Epithelial cell of esophagus (primary cell): ENCODE measurements around the gene BIRC6.

ENCODE experiments used
- DNase-seq: peaks from one replicate; pipeline ENCODE4 v3.0.0; 2010; ENCODE audit warnings: low read depth
- H3K4me3 ChIP-seq: 2 replicates; pipeline ENCODE4 v1.5.1; 2011; ENCODE audit warnings: mild to moderate bottlenecking, low read length, control low read depth
- CTCF ChIP-seq: IDR thresholded peaks from 2 replicates; pipeline ENCODE4 v1.5.1; 2011; ENCODE audit warnings: low read depth, mild to moderate bottlenecking, low read length, control low read depth, inconsistent platforms; ENCODE audit not compliant: insufficient read depth; ENCODE audit errors: missing control alignments

The BIRC6 gene

GRCh38 chr2:32641180-32641579 is 284.4 kb downstream of the BIRC6 start:
- H3K4me3 ChIP-seq: no peak overlapping the region
- DNase-seq: no peak
- TF ChIP-seq CTCF: no peak

GRCh38 chr2:32647180-32647651 is 290.4 kb downstream of the BIRC6 start:
- no peak overlapping the region for H3K4me3 ChIP-seq
- DNase-seq: no peak
- no peak for TF ChIP-seq CTCF

- H3K4me3 ChIP-seq: no peak overlapping the region
- no peak for TF ChIP-seq CTCF
Observed at GRCh38 chr2:32652555-32653209, 295.9 kb downstream of the BIRC6 start.

GRCh38 chr2:32656069-32656468 is 299.2 kb downstream of the BIRC6 start:
- H3K4me3 ChIP-seq: no peak overlapping the region
- no peak for TF ChIP-seq CTCF
- no peak for DNase-seq

More at GRCh38 chr2:32652555-32653209, 295.9 kb downstream of the BIRC6 start:
- DNase-seq: no peak

GRCh38 chr2:32663864-32664263 is 307.0 kb downstream of the BIRC6 start:
- H3K4me3 ChIP-seq: no peak overlapping the region
- TF ChIP-seq CTCF: no peak
- no peak for DNase-seq

- no peak for DNase-seq
- TF ChIP-seq CTCF: no peak
- no peak overlapping the region for H3K4me3 ChIP-seq
Observed at GRCh38 chr2:32666704-32667103, 309.9 kb downstream of the BIRC6 start.

- no peak overlapping the region for H3K4me3 ChIP-seq
- DNase-seq: no peak
- TF ChIP-seq CTCF: no peak
Observed at GRCh38 chr2:32668254-32668653, 311.4 kb downstream of the BIRC6 start.
